Measurements from ENCODE around the gene ZNF8. TPM values are rescaled to one million over a fixed set of nuclear protein-coding genes. Genes with fewer than 3 reads are reported as not detected.

Gene ZNF8
- total RNA-seq, 2 donors from 2014 or later = 5.8 to 6.9 TPM

GRCh38 chr19:58350001-58350861 is 71.5 kb downstream of the ZNF8 start:
- H3K27me3 ChIP-seq = peaks cover 0 to 4% of the 10 kb centered on the region in 2 donors
- H3K4me1 ChIP-seq = peaks cover 0 to 16% of the 10 kb centered on the region in 2 donors
- DNase-seq (ENCODE audit: low spot score) = no peak
- H3K9me3 ChIP-seq = no peaks in the 10 kb centered on the region
- TF ChIP-seq CTCF (IDR thresholded peaks at IDR 0.05) = no peak
- no peaks in the 10 kb centered on the region for H3K36me3 ChIP-seq
- peak overlapping the region in 1 of 2 donors; percentile 25 for H3K4me3 ChIP-seq
- H3K27ac ChIP-seq = no peak overlapping the region

GRCh38 chr19:58350871-58351557 is 72.3 kb downstream of the ZNF8 start:
- DNase-seq (ENCODE audit: low spot score) = no peak

GRCh38 chr19:58351558-58351878 is 72.8 kb downstream of the ZNF8 start:
- H3K27me3 ChIP-seq = peaks cover 0 to 4% of the 10 kb centered on the region in 2 donors
- DNase-seq (ENCODE audit: low spot score) = no peak
- no peak overlapping the region for H3K27ac ChIP-seq
- H3K36me3 ChIP-seq = no peaks in the 10 kb centered on the region
- no peaks in the 10 kb centered on the region for H3K9me3 ChIP-seq
- peaks cover 0 to 25% of the 10 kb centered on the region in 2 donors for H3K4me1 ChIP-seq
- no peak overlapping the region for H3K4me3 ChIP-seq
- no peak for TF ChIP-seq CTCF (IDR thresholded peaks at IDR 0.05)

More at GRCh38 chr19:58350871-58351557, 72.3 kb downstream of the ZNF8 start:
- H3K36me3 ChIP-seq = no peaks in the 10 kb centered on the region
- no peaks in the 10 kb centered on the region for H3K9me3 ChIP-seq
- peaks cover 0 to 20% of the 10 kb centered on the region in 2 donors for H3K4me1 ChIP-seq
- H3K27ac ChIP-seq = no peak overlapping the region
- H3K27me3 ChIP-seq = peaks cover 0 to 4% of the 10 kb centered on the region in 2 donors
- peak overlapping the region in 1 of 2 donors; percentile 25 for H3K4me3 ChIP-seq
- TF ChIP-seq CTCF (IDR thresholded peaks at IDR 0.05) = no peak

- Histone ChIP-seq H3K4me1 (peaks cover 0 to 29% of the 10 kb centered on the region in 2 donors), H3K9me3 (no peaks in the 10 kb centered on the region), H3K27me3 (peaks cover 0 to 2% of the 10 kb centered on the region in 2 donors), H3K4me3 (no peak overlapping the region), H3K27ac (no peak overlapping the region), H3K36me3 (no peaks in the 10 kb centered on the region)
- no peak for DNase-seq (ENCODE audit: low spot score)
- no peak for TF ChIP-seq CTCF (IDR thresholded peaks at IDR 0.05)
Measured at GRCh38 chr19:58351990-58352755, 73.4 kb downstream of the ZNF8 start.

Small RNA genes within 50 kb of the gene (microRNA-seq; reads per million reads assigned to microRNA genes)
- gene MIR6806 (ENCODE audit: borderline number of aligned reads in 2 of 2, borderline replicate concordance in 1 of 2) = 0 to 0.71 reads per million in 2 donors

Other genes with a start within 250 kb of the ZNF8 start
- gene ZSCAN1, start 244.9 kb upstream of the ZNF8 start, total RNA-seq = not detected
- 1 to 10 TPM; 2.5 to 3.1 TPM for gene ZNF135, start 219.7 kb upstream of the ZNF8 start, total RNA-seq
- 10 to 100 TPM; 48.3 to 65.7 TPM for gene ZSCAN18, start 180.7 kb upstream of the ZNF8 start, total RNA-seq
- 1 to 10 TPM; 6.9 to 7.9 TPM for gene ZNF329, start 128.2 kb upstream of the ZNF8 start, total RNA-seq
- 10 to 100 TPM; 17.7 to 25.8 TPM for gene ZNF274, start 95.9 kb upstream of the ZNF8 start, total RNA-seq
- 10 to 100 TPM; 30.1 to 38.4 TPM for gene ZNF544, start 50.0 kb upstream of the ZNF8 start, total RNA-seq
- 10 to 100 TPM; 20.9 to 32.6 TPM for gene ERVK3-1, start 26.4 kb downstream of the ZNF8 start, total RNA-seq
- 1 to 10 TPM; 1.6 to 2.6 TPM for gene ZSCAN22, start 48.0 kb downstream of the ZNF8 start, total RNA-seq
- 10 to 100 TPM; 45.5 to 52.6 TPM for gene A1BG, start 74.5 kb downstream of the ZNF8 start, total RNA-seq
- gene ZNF497, start 83.8 kb downstream of the ZNF8 start, total RNA-seq = under 1 TPM; 0.39 to 0.56 TPM
- 1 to 10 TPM in 1 of 2 donors, under 1 TPM in 1; 0.70 to 1.3 TPM for gene ZNF837, start 102.1 kb downstream of the ZNF8 start, total RNA-seq
- gene RPS5, start 108.3 kb downstream of the ZNF8 start, total RNA-seq = 1,000 to 10,000 TPM in 1 of 2 donors, 100 to 1,000 TPM in 1; 593 to 1,197 TPM
- gene RNF225, start 116.7 kb downstream of the ZNF8 start, total RNA-seq = not detected
- gene ZNF584, start 129.7 kb downstream of the ZNF8 start, total RNA-seq = 10 to 100 TPM; 17.4 to 18.5 TPM
- gene ZNF132, start 161.2 kb downstream of the ZNF8 start, total RNA-seq = 1 to 10 TPM; 2.7 to 3.1 TPM
- gene ZNF324B, start 172.7 kb downstream of the ZNF8 start, total RNA-seq = 1 to 10 TPM; 2.7 to 6.9 TPM
- gene ZNF324, start 188.1 kb downstream of the ZNF8 start, total RNA-seq = 1 to 10 TPM; 5.9 to 9.9 TPM
- gene ZNF446, start 197.4 kb downstream of the ZNF8 start, total RNA-seq = 10 to 100 TPM in 1 of 2 donors, 1 to 10 TPM in 1; 7.9 to 10.0 TPM
- gene SLC27A5, start 233.0 kb downstream of the ZNF8 start, total RNA-seq = 1 to 10 TPM; 1.3 to 2.9 TPM
- gene ZBTB45, start 240.9 kb downstream of the ZNF8 start, total RNA-seq = 10 to 100 TPM in 1 of 2 donors, 1 to 10 TPM in 1; 7.2 to 14.3 TPM